ENCODE results near the gene CDK5. TPM values are rescaled to one million over a fixed set of nuclear protein-coding genes. Genes with fewer than 3 reads are reported as not detected.

The CDK5 gene
- total and polyA plus RNA-seq, 9 of the 15 experiments (the other 6 are each of a cell fraction or from before 2014, with no cell fraction given): 3.2 to 38.0 (median 27.5) TPM

GRCh38 chr7:151016942-151017341 lies 40.8 kb downstream of the CDK5 start (continued):
- no peak for TF ChIP-seq ARID1B (IDR thresholded peaks at IDR 0.05)
- no peak for TF ChIP-seq SETDB1 (IDR thresholded peaks at IDR 0.05; ENCODE audit: low read length)
- TF ChIP-seq RERE (CRISPR knock-in tag; IDR thresholded peaks at IDR 0.05; ENCODE audit: borderline replicate concordance): no peak
- no peak for TF ChIP-seq TFE3 (CRISPR knock-in tag; IDR thresholded peaks at IDR 0.05)
- TF ChIP-seq ZNF41 (CRISPR knock-in tag; conservative IDR thresholded peaks at IDR 0.05): no peak
- TF ChIP-seq BHLHE40 (IDR thresholded peaks at IDR 0.05; ENCODE audit: low read length): no peak
- TF ChIP-seq RBFOX2 (IDR thresholded peaks at IDR 0.05; ENCODE audit: low read depth, low read length): peak; percentile 54
- TF ChIP-seq SMAD3 (CRISPR knock-in tag; conservative IDR thresholded peaks at IDR 0.05): no peak
- no peak for TF ChIP-seq NCOA6 (IDR thresholded peaks at IDR 0.05)
- no peak for TF ChIP-seq DPF2 (IDR thresholded peaks at IDR 0.05)
- TF ChIP-seq FIP1L1 (IDR thresholded peaks at IDR 0.05; ENCODE audit: low read depth, low read length, poor library complexity, severe bottlenecking): no peak
- no peak for TF ChIP-seq ZNF586 (CRISPR knock-in tag; conservative IDR thresholded peaks at IDR 0.05)
- no peak for TF ChIP-seq RBM15 (IDR thresholded peaks at IDR 0.05; ENCODE audit: insufficient read depth, low read length)
- 0 out of 2 replicates have a peak, but pooled peaks have one; percentile 2 for TF ChIP-seq ZNF740 (CRISPR knock-in tag; IDR thresholded peaks at IDR 0.05)
- TF ChIP-seq ZNF740 (tag; IDR thresholded peaks at IDR 0.05): no peak
- TF ChIP-seq POLR2A (conservative IDR thresholded peaks at IDR 0.05): peak; percentile 29; the same call in 1 of the 2 replicates
- TF ChIP-seq CREM (IDR thresholded peaks at IDR 0.05; ENCODE audit: low read depth): no peak
- TF ChIP-seq TAF9B (IDR thresholded peaks at IDR 0.05; ENCODE audit: partially characterized antibody): no peak
- TF ChIP-seq GABPB1 (CRISPR knock-in tag; IDR thresholded peaks at IDR 0.05): no peak
- TF ChIP-seq ZNF121 (CRISPR knock-in tag; conservative IDR thresholded peaks at IDR 0.05): no peak
- no peak for TF ChIP-seq ZNF263 (CRISPR knock-in tag; IDR thresholded peaks at IDR 0.05; ENCODE audit: borderline replicate concordance)
- no peak for TF ChIP-seq KLF16 (IDR thresholded peaks at IDR 0.05)
- no peak for TF ChIP-seq ZBTB17 (CRISPR knock-in tag; IDR thresholded peaks at IDR 0.05)

All from K562 (cell line).